A673 (cell line): ENCODE data around the gene UQCRC1.

Experiments used
- CTCF ChIP-seq: fragments of 300-800, 200-600 bp; sonication (generic); conservative IDR thresholded peaks from 2 replicates; pipeline ENCODE4 v1.5.1; 2017; ENCODE audit warnings: low read depth, mild to moderate bottlenecking, antibody characterized with exemption, low read length, moderate library complexity, mixed read lengths
- EZH2 ChIP-seq: fragments of 200-600 bp; sonication (generic); IDR thresholded peaks from 2 replicates; pipeline ENCODE4 v1.6.1; 2017; ENCODE audit warnings: borderline replicate concordance, low read depth, mild to moderate bottlenecking, mixed read lengths, antibody characterized with exemption, low read length; ENCODE audit not compliant: poor library complexity, severe bottlenecking

- TF ChIP-seq EZH2, result no peak
- no peak for TF ChIP-seq CTCF
Observed at GRCh38 chr3:48625600-48625999, 16.2 kb upstream of the UQCRC1 start.
